NK-92 (cell line): ENCODE measurements around the gene TMA16.

ENCODE experiments used
- DNase-seq: peaks from one replicate; lab custom pipeline; 2025; ENCODE audit not compliant: unreplicated experiment; lab: John Stamatoyannopoulos, UW

The TMA16 gene

GRCh38 chr4:163558539-163559044, 64.1 kb downstream of the TMA16 start:
- no peak for DNase-seq

DNA sequence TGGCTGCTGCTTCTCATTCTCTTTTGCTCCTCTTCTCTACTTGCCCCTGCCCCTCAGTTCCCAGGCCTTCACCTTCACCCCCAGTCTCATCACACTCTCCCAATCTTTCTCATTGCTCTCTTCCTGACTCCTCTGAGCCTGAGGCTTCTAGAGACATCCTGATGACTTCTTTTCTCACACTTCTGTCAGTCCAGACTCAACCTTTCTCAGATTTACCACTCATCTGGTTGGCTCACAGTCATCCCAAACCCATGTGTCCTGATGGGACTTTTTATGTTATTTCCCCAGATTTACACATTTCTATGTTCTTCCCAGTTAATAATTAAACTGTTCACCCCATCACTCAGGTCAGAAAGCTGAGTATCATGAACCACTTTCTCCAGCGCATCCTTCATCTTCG, 68.0 kb downstream of the TMA16 start:
- no peak for DNase-seq

- DNase-seq, result no peak
These were observed 69.1 kb downstream of the TMA16 start for GRCh38 chr4:163563592-163563991.

GRCh38 chr4:163564221-163564720, 69.8 kb downstream of the TMA16 start:
- no peak for DNase-seq

GRCh38 chr4:163565226-163566135, 71.0 kb downstream of the TMA16 start:
- DNase-seq, result no peak

- no peak for DNase-seq
These were observed 71.8 kb downstream of the TMA16 start for GRCh38 chr4:163566257-163566796.

GRCh38 chr4:163568843-163569242, 74.4 kb downstream of the TMA16 start:
- no peak for DNase-seq
